ENCODE data around the gene SRGAP3.
"Not testable (repeated sequence)": the region's sequence is repeated elsewhere in the genome, so short reads cannot be mapped to it uniquely, and the experiment has no call there.

Gene SRGAP3

GRCh38 chr3:9291821-9292410 lies 42.5 kb upstream of the SRGAP3 start:
- TF ChIP-seq CTCF (IDR thresholded peaks at IDR 0.05) = no peak
- DNase-seq (ENCODE audit: low spot score) = no peak
- Histone ChIP-seq H3K4me3 (no peak overlapping the region), H3K27ac (no peak overlapping the region)

- no peak for TF ChIP-seq CTCF (IDR thresholded peaks at IDR 0.05)
- Histone ChIP-seq H3K27ac (no peak overlapping the region), H3K4me3 (no peak overlapping the region)
- no peak for DNase-seq (ENCODE audit: low spot score)
Observed at GRCh38 chr3:9290566-9290965, 41.1 kb upstream of the SRGAP3 start.

GRCh38 chr3:9281533-9281932 lies 32.1 kb upstream of the SRGAP3 start:
- H3K4me3 ChIP-seq; H3K27ac ChIP-seq; DNase-seq (ENCODE audit: low spot score): not testable (repeated sequence)

GRCh38 chr3:9280451-9281219 lies 31.2 kb upstream of the SRGAP3 start:
- DNase-seq (ENCODE audit: low spot score) = no peak
- no peak overlapping the region for H3K4me3 ChIP-seq
- TF ChIP-seq CTCF (IDR thresholded peaks at IDR 0.05) = no peak
- H3K27ac ChIP-seq = no peak overlapping the region

GRCh38 chr3:9279966-9280365 lies 30.5 kb upstream of the SRGAP3 start:
- no peak overlapping the region for H3K27ac ChIP-seq
- TF ChIP-seq CTCF (IDR thresholded peaks at IDR 0.05) = no peak
- no peak overlapping the region for H3K4me3 ChIP-seq
- DNase-seq (ENCODE audit: low spot score) = no peak

GRCh38 chr3:9278498-9278897 lies 29.1 kb upstream of the SRGAP3 start:
- H3K4me3 ChIP-seq = no peak overlapping the region
- no peak for DNase-seq (ENCODE audit: low spot score)
- no peak overlapping the region for H3K27ac ChIP-seq
- TF ChIP-seq CTCF (IDR thresholded peaks at IDR 0.05) = no peak

- H3K27ac ChIP-seq = no peak overlapping the region
- no peak overlapping the region for H3K4me3 ChIP-seq
- no peak for DNase-seq (ENCODE audit: low spot score)
- no peak for TF ChIP-seq CTCF (IDR thresholded peaks at IDR 0.05)
Observed at GRCh38 chr3:9278085-9278484, 28.6 kb upstream of the SRGAP3 start.
